ENCODE results near the gene PLEKHO2.
A peak's percentile ranks its signal among the peaks of the same experiment; 100 is the strongest.

Gene PLEKHO2

DNA sequence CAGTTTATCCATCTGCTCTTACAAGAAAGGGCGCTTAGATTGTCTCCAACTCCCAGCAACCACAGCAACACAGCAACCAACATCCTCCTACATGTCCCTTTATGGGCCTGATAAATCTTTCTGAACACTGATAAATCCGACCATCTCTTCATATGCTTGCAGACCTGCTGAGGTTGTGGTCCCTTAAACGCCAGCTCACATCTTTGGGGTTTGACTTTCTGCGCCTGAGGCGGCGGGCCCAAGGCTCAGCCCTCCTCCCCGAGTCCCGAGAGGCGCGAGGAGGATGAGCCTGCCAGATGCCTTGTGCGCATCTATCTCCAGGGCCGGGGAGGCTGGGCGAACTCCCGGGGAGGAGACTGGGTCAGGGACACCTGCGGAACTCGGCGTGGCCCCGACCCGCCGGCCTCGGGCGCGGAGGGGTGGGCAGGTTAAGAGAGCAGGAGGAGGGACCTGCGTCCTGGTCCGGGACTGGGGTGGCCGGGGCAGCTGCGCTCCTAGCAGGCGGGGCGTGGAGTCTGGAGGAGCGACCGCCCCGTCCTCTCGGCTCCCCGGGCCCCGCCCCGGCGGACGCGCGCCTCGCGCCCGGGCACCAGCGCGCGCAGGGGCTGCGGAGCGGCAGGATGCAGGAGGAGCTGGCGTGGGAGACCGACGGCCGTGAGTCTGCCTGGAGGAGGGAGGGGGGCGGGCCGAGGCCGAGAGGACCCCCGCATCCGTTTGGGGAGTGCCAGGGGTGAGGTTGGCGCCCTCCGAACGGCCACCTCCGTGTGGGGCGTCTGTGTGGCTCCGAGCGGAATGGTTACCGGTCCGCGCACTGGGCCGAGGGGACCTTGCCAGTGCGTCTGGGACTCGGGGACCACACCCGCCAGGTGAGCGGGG lies 69.8 kb downstream of the PLEKHO2 start, which contains the start of gene ANKDD1A:
Gene ANKDD1A (plus strand): TSS at position 592 of the 876 bp plus-strand sequence. CDS start 29 bp downstream, at position 621.
- Histone ChIP-seq H3K4me1 (ENCODE audit: insufficient read depth, low read length) (peaks cover 13% of the 10 kb centered on the region), H3K9ac (ENCODE audit: low read depth, low read length) (peak within 1 kb of the TSS; percentile 68; the same call in 1 of the 2 replicates), H3K4me3 (ENCODE audit: low read length) (peak within 1 kb of the TSS; percentile 76), H3K9me3 (ENCODE audit: insufficient read depth, low read depth, low read length) (peaks cover 6% of the 10 kb centered on the region; the same call in 1 of the 2 replicates), H3K27me3 (ENCODE audit: insufficient read depth, low read length) (peaks cover 54% of the 10 kb centered on the region), H3K27ac (ENCODE audit: low read length) (no peak within 1 kb of the TSS), H3K36me3 (ENCODE audit: insufficient read depth, low read depth, low read length) (no peaks in the 10 kb centered on the region)

DNA sequence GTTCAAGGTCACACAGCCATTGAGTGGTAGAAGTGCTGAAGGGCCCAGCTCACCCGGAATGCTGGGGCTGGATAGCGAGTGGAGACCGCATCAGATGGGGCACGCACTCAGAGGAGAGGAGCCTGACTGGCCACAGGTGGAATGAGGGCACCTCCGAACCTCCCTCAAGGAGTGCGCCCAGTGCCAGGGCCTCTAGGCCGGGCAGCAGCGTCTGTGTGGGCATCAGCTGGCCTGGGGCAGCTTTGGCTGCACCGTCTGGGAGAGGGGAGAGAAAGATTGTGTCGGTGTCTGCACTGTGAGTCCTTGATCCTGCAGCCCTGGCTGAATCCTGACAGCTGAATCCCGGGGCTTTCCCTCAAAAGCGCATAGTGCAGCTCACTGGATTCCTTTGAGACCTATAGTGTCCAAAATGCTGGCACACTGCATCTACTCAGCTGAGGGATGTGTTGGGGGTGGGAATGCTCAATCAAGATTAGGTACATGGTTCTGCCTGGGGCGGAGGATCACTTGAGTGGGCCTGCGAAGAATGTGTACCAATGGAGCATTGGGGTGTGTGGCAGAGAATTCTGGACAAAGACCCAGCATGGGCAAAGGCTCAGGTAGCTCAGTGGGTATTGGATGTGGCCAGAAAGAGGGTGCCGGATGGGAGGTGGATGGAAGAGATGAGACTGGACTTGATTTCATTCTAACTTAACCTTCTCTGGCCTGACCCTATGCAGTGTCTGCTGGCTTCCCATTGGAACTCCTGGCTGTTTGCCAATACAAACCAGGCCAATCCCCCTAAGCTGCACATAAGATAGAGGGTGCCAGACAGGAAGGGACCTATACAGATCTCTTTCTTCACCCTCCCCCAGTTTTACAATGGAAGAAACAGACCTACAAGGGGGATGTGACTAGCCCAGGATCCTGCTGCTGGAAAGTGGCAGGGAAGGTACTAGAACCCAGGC lies 70.9 kb downstream of the PLEKHO2 start:
- H3K36me3 ChIP-seq (ENCODE audit: insufficient read depth, low read depth, low read length): no peaks in the 10 kb centered on the region
- H3K4me3 ChIP-seq (ENCODE audit: low read length): peak overlapping the region; percentile 76
- peak overlapping the region; percentile 68; the same call in 1 of the 2 replicates for H3K9ac ChIP-seq (ENCODE audit: low read depth, low read length)
- H3K27ac ChIP-seq (ENCODE audit: low read length): no peak overlapping the region
- H3K9me3 ChIP-seq (ENCODE audit: insufficient read depth, low read depth, low read length): no peaks in the 10 kb centered on the region
- peaks cover 54% of the 10 kb centered on the region for H3K27me3 ChIP-seq (ENCODE audit: insufficient read depth, low read length)
- peaks cover 13% of the 10 kb centered on the region for H3K4me1 ChIP-seq (ENCODE audit: insufficient read depth, low read length)

DNA sequence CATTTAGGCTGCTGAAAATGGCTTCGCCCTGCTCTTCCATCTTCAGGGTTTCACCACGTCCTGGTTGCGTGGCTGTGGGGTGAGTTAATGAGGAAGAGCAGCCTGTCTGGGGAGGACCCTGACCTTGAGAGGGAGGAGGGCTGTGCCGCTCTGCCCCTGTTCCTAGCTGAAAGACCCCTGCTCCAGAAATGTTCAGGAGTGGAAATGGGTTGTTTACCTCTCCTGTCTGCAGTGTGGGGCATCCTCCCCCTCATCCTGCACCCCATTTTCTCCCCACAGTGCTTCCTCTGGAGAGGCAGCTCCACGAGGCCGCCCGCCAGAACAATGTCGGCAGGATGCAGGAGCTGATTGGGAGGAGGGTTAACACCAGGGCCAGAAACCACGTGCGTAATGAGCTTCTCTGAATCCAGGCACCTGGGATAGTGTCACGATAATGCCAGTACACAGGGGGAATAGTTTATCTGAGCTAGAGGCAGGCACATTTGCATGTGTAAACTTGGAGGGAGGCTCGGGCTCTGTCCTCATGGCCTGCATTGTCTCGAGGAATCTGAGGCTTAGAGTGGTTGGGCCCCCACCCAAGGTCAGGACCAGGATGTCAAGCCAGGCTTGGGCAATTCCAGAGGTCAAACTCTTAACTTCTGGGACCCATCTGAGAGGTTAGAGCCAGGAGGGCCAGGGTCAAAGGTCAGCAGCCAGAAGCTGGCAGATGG lies 74.0 kb downstream of the PLEKHO2 start:
- peak overlapping the region; percentile 43; the same call in 1 of the 2 replicates for H3K9ac ChIP-seq (ENCODE audit: low read depth, low read length)
- H3K27ac ChIP-seq (ENCODE audit: low read length): peak overlapping the region; percentile 43
- no peaks in the 10 kb centered on the region for H3K36me3 ChIP-seq (ENCODE audit: insufficient read depth, low read depth, low read length)
- peaks cover 39% of the 10 kb centered on the region for H3K27me3 ChIP-seq (ENCODE audit: insufficient read depth, low read length)
- peaks cover 13% of the 10 kb centered on the region for H3K4me1 ChIP-seq (ENCODE audit: insufficient read depth, low read length)
- H3K9me3 ChIP-seq (ENCODE audit: insufficient read depth, low read depth, low read length): no peaks in the 10 kb centered on the region
- no peak overlapping the region for H3K4me3 ChIP-seq (ENCODE audit: low read length)

- peaks cover 33% of the 10 kb centered on the region for H3K27me3 ChIP-seq (ENCODE audit: insufficient read depth, low read length)
- H3K27ac ChIP-seq (ENCODE audit: low read length): no peak overlapping the region
- peaks cover 8% of the 10 kb centered on the region for H3K4me1 ChIP-seq (ENCODE audit: insufficient read depth, low read length)
- no peaks in the 10 kb centered on the region for H3K9me3 ChIP-seq (ENCODE audit: insufficient read depth, low read depth, low read length)
- no peak overlapping the region for H3K9ac ChIP-seq (ENCODE audit: low read depth, low read length)
- no peak overlapping the region for H3K4me3 ChIP-seq (ENCODE audit: low read length)
- H3K36me3 ChIP-seq (ENCODE audit: insufficient read depth, low read depth, low read length): no peaks in the 10 kb centered on the region
Observed at GRCh38 chr15:64916365-64916764, 74.7 kb downstream of the PLEKHO2 start.

GRCh38 chr15:64917211-64917610 lies 75.5 kb downstream of the PLEKHO2 start:
- Histone ChIP-seq H3K4me3 (ENCODE audit: low read length) (no peak overlapping the region), H3K27ac (ENCODE audit: low read length) (no peak overlapping the region), H3K4me1 (ENCODE audit: insufficient read depth, low read length) (peaks cover 8% of the 10 kb centered on the region), H3K9me3 (ENCODE audit: insufficient read depth, low read depth, low read length) (no peaks in the 10 kb centered on the region), H3K27me3 (ENCODE audit: insufficient read depth, low read length) (peaks cover 24% of the 10 kb centered on the region), H3K36me3 (ENCODE audit: insufficient read depth, low read depth, low read length) (no peaks in the 10 kb centered on the region), H3K9ac (ENCODE audit: low read depth, low read length) (no peak overlapping the region)

Measured in iPS-20b (cell line).